ENCODE measurements around the gene GRAMD1C.

GRCh38 chr3:113897373-113897777 is 58.8 kb downstream of the GRAMD1C start:
- TF ChIP-seq CTCF (IDR thresholded peaks at IDR 0.05) (no peak), POLR2A (IDR thresholded peaks at IDR 0.05) (no peak), EP300 (IDR thresholded peaks at IDR 0.05) (no peak), POLR2AphosphoS5 (IDR thresholded peaks at IDR 0.05) (peak in 2 of 3 donors; percentile 68 to 76)
